Measurements from ENCODE around the gene KLHL40.

- TF ChIP-seq NFIC (IDR thresholded peaks at IDR 0.05) (no peak), TEAD4 (IDR thresholded peaks at IDR 0.05) (no peak), TCF12 (IDR thresholded peaks at IDR 0.05; ENCODE audit: low read depth) (no peak), ZBTB7A (IDR thresholded peaks at IDR 0.05; ENCODE audit: low read depth) (no peak), MAX (IDR thresholded peaks at IDR 0.05) (no peak), REST (IDR thresholded peaks at IDR 0.05; ENCODE audit: low read depth) (no peak), CEBPB (IDR thresholded peaks at IDR 0.05) (no peak), EP300 (IDR thresholded peaks at IDR 0.05; ENCODE audit: borderline replicate concordance) (no peak), RAD21 (IDR thresholded peaks at IDR 0.05; ENCODE audit: low read depth) (no peak)
These were observed 50.7 kb downstream of the KLHL40 start for GRCh38 chr3:42736081-42736480.

Measured in Ishikawa (cell line).